ENCODE results near the gene HILPDA. TPM values are rescaled to one million over a fixed set of nuclear protein-coding genes. Genes with fewer than 3 reads are reported as not detected.

HILPDA gene
- total RNA-seq, 2 experiments from 2014 or later: 22.4 to 33.9 TPM

GRCh38 chr7:128422037-128422436 is 33.6 kb upstream of the HILPDA start:
- H3K27ac ChIP-seq (ENCODE audit: low read depth, low read length, poor library complexity, severe bottlenecking): no peak overlapping the region
- POLR2A ChIA-PET: interaction anchor here (0.6 kb wide), 2 partner anchors 27 to 335 kb away, joined by 3 read pairs; no protein-coding TSS in a partner anchor

GRCh38 chr7:128422842-128423241 is 32.8 kb upstream of the HILPDA start:
- ChIA-PET POLR2A (interaction anchor here (0.6 to 0.7 kb wide), 2 partner anchors 27 to 770 kb away, joined by 3 to 5 read pairs; no protein-coding TSS in a partner anchor), CTCF (ENCODE audit: unreplicated experiment) (no interaction called here)
- no TSS peak for BruUV-seq (replicated peaks)
- no peak overlapping the region for H3K4me2 ChIP-seq (ENCODE audit: low read length)
- H3K27ac ChIP-seq (ENCODE audit: low read depth, low read length, poor library complexity, severe bottlenecking): no peak overlapping the region
- intact Hi-C loops (cut with micrococcal nuclease; ENCODE audit: unreplicated experiment): no loop called here
- no peaks in the 10 kb centered on the region; the same call in 1 of the 2 replicates for H3K36me3 ChIP-seq (ENCODE audit: insufficient read depth, low read length)
- no peak overlapping the region for H2AFZ ChIP-seq (ENCODE audit: low read length)
- DNase-seq (ENCODE audit: low spot score): no peak
- TF ChIP-seq CTCF (conservative IDR thresholded peaks at IDR 0.05; ENCODE audit: low read length) (no peak), EZH2phosphoT487 (IDR thresholded peaks at IDR 0.05; ENCODE audit: borderline replicate concordance, low read depth, low read length) (no peak)
- no peaks in the 10 kb centered on the region for H3K4me1 ChIP-seq (ENCODE audit: insufficient read depth, low read length, poor library complexity, severe bottlenecking)
- H3K9me3 ChIP-seq (ENCODE audit: low read length): no peaks in the 10 kb centered on the region
- no peaks in the 10 kb centered on the region for H4K20me1 ChIP-seq (ENCODE audit: insufficient read depth, low read length)
- H3K9me2 ChIP-seq (ENCODE audit: insufficient read depth, low read length): no peaks in the 10 kb centered on the region
- H3K4me3 ChIP-seq (ENCODE audit: low read depth, low read length, poor library complexity, severe bottlenecking): no peak overlapping the region
- H3K79me2 ChIP-seq (ENCODE audit: insufficient read depth, low read depth, low read length): no peaks in the 10 kb centered on the region

More at GRCh38 chr7:128422037-128422436, 33.6 kb upstream of the HILPDA start:
- Histone ChIP-seq H3K9me3 (ENCODE audit: low read length) (no peaks in the 10 kb centered on the region), H3K9me2 (ENCODE audit: insufficient read depth, low read length) (no peaks in the 10 kb centered on the region), H3K4me2 (ENCODE audit: low read length) (no peak overlapping the region), H3K36me3 (ENCODE audit: insufficient read depth, low read length) (no peaks in the 10 kb centered on the region), H4K20me1 (ENCODE audit: insufficient read depth, low read length) (no peaks in the 10 kb centered on the region), H3K79me2 (ENCODE audit: insufficient read depth, low read depth, low read length) (no peaks in the 10 kb centered on the region), H2AFZ (ENCODE audit: low read length) (no peak overlapping the region), H3K4me1 (ENCODE audit: insufficient read depth, low read length, poor library complexity, severe bottlenecking) (no peaks in the 10 kb centered on the region), H3K4me3 (ENCODE audit: low read depth, low read length, poor library complexity, severe bottlenecking) (no peak overlapping the region)
- CTCF ChIA-PET (ENCODE audit: unreplicated experiment): no interaction called here
- intact Hi-C loops (cut with micrococcal nuclease; ENCODE audit: unreplicated experiment): no loop called here
- BruUV-seq (replicated peaks): no TSS peak
- DNase-seq (ENCODE audit: low spot score): no peak
- TF ChIP-seq CTCF (conservative IDR thresholded peaks at IDR 0.05; ENCODE audit: low read length) (no peak), EZH2phosphoT487 (IDR thresholded peaks at IDR 0.05; ENCODE audit: borderline replicate concordance, low read depth, low read length) (no peak)

- BruUV-seq (replicated peaks): no TSS peak
- no peak overlapping the region for H3K4me2 ChIP-seq (ENCODE audit: low read length)
- no peak for DNase-seq (ENCODE audit: low spot score)
- intact Hi-C loops (cut with micrococcal nuclease; ENCODE audit: unreplicated experiment): loop anchor here (1.0 to 5.0 kb wide), 2 partner anchors 26 to 243 kb away; no protein-coding TSS in a partner anchor
- H3K27ac ChIP-seq (ENCODE audit: low read depth, low read length, poor library complexity, severe bottlenecking): no peak overlapping the region
- H3K79me2 ChIP-seq (ENCODE audit: insufficient read depth, low read depth, low read length): no peaks in the 10 kb centered on the region
- no peaks in the 10 kb centered on the region for H3K9me3 ChIP-seq (ENCODE audit: low read length)
- H3K9me2 ChIP-seq (ENCODE audit: insufficient read depth, low read length): no peaks in the 10 kb centered on the region
- H2AFZ ChIP-seq (ENCODE audit: low read length): no peak overlapping the region
- TF ChIP-seq CTCF (conservative IDR thresholded peaks at IDR 0.05; ENCODE audit: low read length): no peak
- no peak for TF ChIP-seq EZH2phosphoT487 (IDR thresholded peaks at IDR 0.05; ENCODE audit: borderline replicate concordance, low read depth, low read length)
- no peaks in the 10 kb centered on the region; the same call in 1 of the 2 replicates for H3K36me3 ChIP-seq (ENCODE audit: insufficient read depth, low read length)
- no peaks in the 10 kb centered on the region for H3K4me1 ChIP-seq (ENCODE audit: insufficient read depth, low read length, poor library complexity, severe bottlenecking)
- ChIA-PET POLR2A (interaction anchor here (0.6 to 1.5 kb wide), 7 partner anchors 9 to 1570 kb away, joined by 3 to 8 read pairs (median 3); no protein-coding TSS in a partner anchor), CTCF (ENCODE audit: unreplicated experiment) (interaction anchor here (0.7 to 1.7 kb wide), 3 partner anchors 9 to 78 kb away, joined by 3 to 6 read pairs (median 4); no protein-coding TSS in a partner anchor)
- no peak overlapping the region for H3K4me3 ChIP-seq (ENCODE audit: low read depth, low read length, poor library complexity, severe bottlenecking)
- H4K20me1 ChIP-seq (ENCODE audit: insufficient read depth, low read length): no peaks in the 10 kb centered on the region
Measured at GRCh38 chr7:128424686-128425275, 30.9 kb upstream of the HILPDA start.
